ENCODE data around the gene MOSPD3. TPM values are rescaled to one million over a fixed set of nuclear protein-coding genes. Genes with fewer than 3 reads are reported as not detected.

MOSPD3 gene
- total RNA-seq, 1 donor from 2014 or later = 3.0 TPM

DNA sequence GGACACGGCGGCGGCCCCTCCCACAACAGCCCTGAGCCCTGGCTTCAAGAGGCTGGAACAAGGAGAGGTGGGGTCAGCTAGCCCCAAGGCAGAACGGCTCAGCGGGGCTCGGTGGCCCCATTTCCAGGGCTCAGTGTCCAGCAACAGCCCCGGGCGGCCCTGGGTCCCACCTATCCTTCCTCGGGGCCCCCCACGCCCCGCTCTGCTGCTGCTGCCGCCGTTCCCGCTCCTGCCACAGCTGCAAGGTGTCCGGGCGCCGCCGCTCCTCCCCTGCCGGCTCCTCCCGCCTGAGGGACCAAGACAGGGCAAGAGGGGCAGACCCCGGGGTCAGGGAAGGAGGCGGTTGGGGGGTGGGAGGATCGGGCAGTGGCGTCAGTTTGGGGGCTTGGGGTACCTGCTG, 35.2 kb upstream of the MOSPD3 start:
- Mint-ChIP-seq H3K27me3 (ENCODE audit: insufficient read depth, low read depth) (peaks cover under 1% of the 10 kb centered on the region), H3K27ac (no peak overlapping the region)
- H3K36me3 ChIP-seq = no peaks in the 10 kb centered on the region

DNA sequence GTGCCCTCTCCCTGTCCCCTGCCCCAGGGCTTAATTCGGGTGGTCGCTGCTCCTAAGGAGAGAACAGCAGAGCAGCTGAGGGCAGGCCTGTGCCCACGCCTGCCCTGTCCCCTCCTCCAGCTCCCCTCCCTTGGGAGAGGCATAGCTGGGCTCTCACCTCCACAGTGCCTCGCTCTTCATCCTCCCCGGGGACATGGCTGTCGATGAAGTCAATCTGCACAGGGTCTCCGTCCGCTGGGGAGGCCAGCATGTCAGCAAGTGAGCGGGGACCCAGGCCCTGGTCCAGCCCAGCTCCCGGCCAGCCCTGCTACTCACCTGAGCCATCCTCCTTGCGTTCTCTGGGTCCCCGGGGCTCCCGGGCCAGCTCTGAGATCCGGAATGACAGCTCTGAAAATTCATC, 34.8 kb upstream of the MOSPD3 start:
- no peaks in the 10 kb centered on the region for H3K79me2 ChIP-seq (ENCODE audit: low read depth)
- no peaks in the 10 kb centered on the region for H3K36me3 ChIP-seq
- no peak for DNase-seq (ENCODE audit: low spot score)
- TF ChIP-seq EZH2 (IDR thresholded peaks at IDR 0.05) (no peak), EZH2phosphoT487 (IDR thresholded peaks at IDR 0.05) (no peak)
- TF ChIP-seq, protein P1, sequence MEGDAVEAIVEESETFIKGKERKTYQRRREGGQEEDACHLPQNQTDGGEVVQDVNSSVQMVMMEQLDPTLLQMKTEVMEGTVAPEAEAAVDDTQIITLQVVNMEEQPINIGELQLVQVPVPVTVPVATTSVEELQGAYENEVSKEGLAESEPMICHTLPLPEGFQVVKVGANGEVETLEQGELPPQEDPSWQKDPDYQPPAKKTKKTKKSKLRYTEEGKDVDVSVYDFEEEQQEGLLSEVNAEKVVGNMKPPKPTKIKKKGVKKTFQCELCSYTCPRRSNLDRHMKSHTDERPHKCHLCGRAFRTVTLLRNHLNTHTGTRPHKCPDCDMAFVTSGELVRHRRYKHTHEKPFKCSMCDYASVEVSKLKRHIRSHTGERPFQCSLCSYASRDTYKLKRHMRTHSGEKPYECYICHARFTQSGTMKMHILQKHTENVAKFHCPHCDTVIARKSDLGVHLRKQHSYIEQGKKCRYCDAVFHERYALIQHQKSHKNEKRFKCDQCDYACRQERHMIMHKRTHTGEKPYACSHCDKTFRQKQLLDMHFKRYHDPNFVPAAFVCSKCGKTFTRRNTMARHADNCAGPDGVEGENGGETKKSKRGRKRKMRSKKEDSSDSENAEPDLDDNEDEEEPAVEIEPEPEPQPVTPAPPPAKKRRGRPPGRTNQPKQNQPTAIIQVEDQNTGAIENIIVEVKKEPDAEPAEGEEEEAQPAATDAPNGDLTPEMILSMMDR (IDR thresholded peaks at IDR 0.05) = no peak
- Mint-ChIP-seq H3K27me3 (ENCODE audit: insufficient read depth, low read depth) (peaks cover 2% of the 10 kb centered on the region), H3K36me3 (peaks cover 6% of the 10 kb centered on the region), H3K27ac (no peak overlapping the region), H3K4me1 (peaks cover 2% of the 10 kb centered on the region), H3K9me3 (no peaks in the 10 kb centered on the region), H3K4me3 (no peak overlapping the region)
- H3K27me3 ChIP-seq = no peaks in the 10 kb centered on the region
- H3K9ac ChIP-seq = no peak overlapping the region
- H4K20me1 ChIP-seq (ENCODE audit: low read depth) = peaks cover 2% of the 10 kb centered on the region
- H3K4me2 ChIP-seq = no peak overlapping the region
- no peak overlapping the region for H3K27ac ChIP-seq
- no peaks in the 10 kb centered on the region for H3K4me1 ChIP-seq
- H3F3A ChIP-seq (ENCODE audit: low read depth) = no peaks in the 10 kb centered on the region
- no peak overlapping the region for H3K4me3 ChIP-seq
- no peaks in the 10 kb centered on the region for H3K9me3 ChIP-seq (ENCODE audit: low read depth)
- H2AFZ ChIP-seq (replicated peaks) = no peak overlapping the region

More for the DNA sequence above, 35.2 kb upstream of the MOSPD3 start:
- Histone ChIP-seq H3K4me3 (no peak overlapping the region), H3F3A (ENCODE audit: low read depth) (no peaks in the 10 kb centered on the region), H3K9ac (no peak overlapping the region), H3K27me3 (no peaks in the 10 kb centered on the region), H3K27ac (no peak overlapping the region), H3K79me2 (ENCODE audit: low read depth) (no peaks in the 10 kb centered on the region), H3K9me3 (ENCODE audit: low read depth) (no peaks in the 10 kb centered on the region), H3K4me1 (no peaks in the 10 kb centered on the region), H4K20me1 (ENCODE audit: low read depth) (no peaks in the 10 kb centered on the region), H2AFZ (replicated peaks) (no peak overlapping the region), H3K4me2 (no peak overlapping the region)
- no peak overlapping the region for H3K4me3 Mint-ChIP-seq
- no peak for TF ChIP-seq EZH2phosphoT487 (IDR thresholded peaks at IDR 0.05)
- TF ChIP-seq, protein P1 (IDR thresholded peaks at IDR 0.05) = no peak
- TF ChIP-seq EZH2 (IDR thresholded peaks at IDR 0.05) = no peak
- no peaks in the 10 kb centered on the region for H3K9me3 Mint-ChIP-seq
- H3K4me1 Mint-ChIP-seq = peaks cover 3% of the 10 kb centered on the region
- DNase-seq (ENCODE audit: low spot score) = no peak
- H3K36me3 Mint-ChIP-seq = peaks cover 6% of the 10 kb centered on the region

DNA sequence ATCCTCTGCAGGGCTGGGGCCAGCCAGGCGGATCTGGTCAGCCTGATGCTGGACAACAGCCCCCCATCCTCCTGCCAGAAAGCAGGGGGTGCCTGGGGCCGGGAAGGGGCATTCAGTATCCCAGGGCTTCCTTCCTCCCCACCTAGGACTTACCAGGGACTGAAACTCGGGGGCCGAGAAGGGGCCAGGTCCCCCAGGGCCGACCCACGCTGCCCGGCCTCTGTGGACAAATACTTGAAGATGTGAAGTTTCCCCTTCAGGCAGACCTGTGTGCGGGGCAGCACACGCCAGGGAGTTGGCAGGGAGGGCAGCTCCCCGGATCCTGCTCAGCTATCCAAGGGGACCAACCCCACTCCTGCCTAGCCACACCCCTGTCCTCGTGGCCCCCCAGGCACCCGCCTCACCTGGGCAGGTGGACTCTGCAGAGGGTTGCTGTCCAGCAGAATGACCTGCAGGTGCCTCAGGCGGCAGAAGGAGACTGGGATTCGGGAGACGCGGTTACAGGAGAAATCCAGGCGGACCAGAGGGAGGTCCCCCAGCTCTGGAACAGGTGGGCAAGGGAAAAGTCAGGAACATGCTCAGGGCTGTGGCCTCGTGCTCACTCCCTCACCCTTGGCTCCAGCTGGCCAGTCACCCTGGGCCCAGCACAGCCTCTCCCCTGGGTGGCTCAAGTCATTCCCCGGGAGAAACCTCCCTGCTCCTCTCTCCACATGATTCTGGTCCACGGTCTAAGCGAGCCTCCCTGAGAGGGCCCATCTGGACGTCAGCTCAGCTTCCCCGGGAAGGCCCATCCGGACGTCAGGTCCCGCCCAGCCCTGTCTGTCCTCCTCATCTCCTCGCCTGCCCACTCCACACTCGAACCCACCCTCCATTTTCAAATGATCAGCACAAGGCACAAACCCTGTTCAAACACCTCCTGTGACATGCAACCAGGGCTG, 33.8 kb upstream of the MOSPD3 start:
- TF ChIP-seq EZH2phosphoT487 (IDR thresholded peaks at IDR 0.05) = no peak
- TF ChIP-seq EZH2 (IDR thresholded peaks at IDR 0.05) = no peak
- TF ChIP-seq, protein P1 (IDR thresholded peaks at IDR 0.05) = no peak
- H3K36me3 Mint-ChIP-seq = peaks cover 6% of the 10 kb centered on the region
- H3K4me3 Mint-ChIP-seq = peak overlapping the region; percentile 63
- H3K4me1 Mint-ChIP-seq = peaks cover 3% of the 10 kb centered on the region
- H3K9me3 Mint-ChIP-seq = no peaks in the 10 kb centered on the region
- no peak overlapping the region for H3K4me3 ChIP-seq
- no peaks in the 10 kb centered on the region for H3K9me3 ChIP-seq (ENCODE audit: low read depth)
- H3K36me3 ChIP-seq = no peaks in the 10 kb centered on the region
- no peaks in the 10 kb centered on the region for H3K79me2 ChIP-seq (ENCODE audit: low read depth)
- DNase-seq (ENCODE audit: low spot score) = no peak
- H3K27me3 Mint-ChIP-seq (ENCODE audit: insufficient read depth, low read depth) = peaks cover 3% of the 10 kb centered on the region
- H3K4me2 ChIP-seq = no peak overlapping the region
- peaks cover under 1% of the 10 kb centered on the region for H3F3A ChIP-seq (ENCODE audit: low read depth)
- H2AFZ ChIP-seq (replicated peaks) = no peak overlapping the region
- H3K9ac ChIP-seq = no peak overlapping the region
- H3K27ac ChIP-seq = no peak overlapping the region
- H4K20me1 ChIP-seq (ENCODE audit: low read depth) = peaks cover 12% of the 10 kb centered on the region
- no peaks in the 10 kb centered on the region for H3K27me3 ChIP-seq
- H3K4me1 ChIP-seq = peaks cover 2% of the 10 kb centered on the region
- no peak overlapping the region for H3K27ac Mint-ChIP-seq
